GM23338 (cell line): ENCODE data around the gene TFDP1. TPM values are rescaled to one million over a fixed set of nuclear protein-coding genes. Genes with fewer than 3 reads are reported as not detected.

Experiments used
- ATAC-seq: fragments of 200-7000 bp; cut with Tn5 transposase; 3 replicates; pipeline ENCODE4 v1.9.1; 2020
- DNase-seq: peaks from one replicate; pipeline ENCODE4 v3.0.0-alpha.2; 2015; ENCODE audit warnings: low spot score
- H2AFZ ChIP-seq: fragments of 200-600 bp; sonication (generic); 2 replicates; pipeline ENCODE4 v1.8.0; 2016; ENCODE audit warnings: antibody characterized with exemption, mild to moderate bottlenecking, moderate library complexity
- H3F3A ChIP-seq: fragments of 200-600 bp; sonication (generic); replicated peaks from 2 replicates; pipeline ENCODE4 v1.8.0; 2017; ENCODE audit warnings: antibody characterized with exemption, mixed run types, low read depth
- H3K27ac ChIP-seq: fragments of 200-600 bp; sonication (generic); 2 replicates; pipeline ENCODE4 v1.6.1; 2016; ENCODE audit warnings: low read depth
- H3K27me3 ChIP-seq: fragments of 200-600 bp; sonication (generic); 2 replicates; pipeline ENCODE4 v1.8.0; 2016; ENCODE audit warnings: mild to moderate bottlenecking, mixed run types, moderate library complexity; ENCODE audit not compliant: insufficient read depth
- H3K36me3 ChIP-seq: fragments of 200-600 bp; sonication (generic); 2 replicates; pipeline ENCODE4 v1.8.0; 2016; ENCODE audit warnings: mild to moderate bottlenecking; ENCODE audit not compliant: insufficient read depth
- H3K4me1 ChIP-seq: fragments of 200-600 bp; sonication (generic); 2 replicates; pipeline ENCODE4 v1.8.0; 2016; ENCODE audit warnings: mild to moderate bottlenecking, moderate library complexity; ENCODE audit not compliant: insufficient read depth
- H3K4me2 ChIP-seq: fragments of 200-600 bp; sonication (generic); 2 replicates; pipeline ENCODE4 v1.7.1; 2017; ENCODE audit warnings: mixed run types
- H3K4me3 ChIP-seq: fragments of 200-600 bp; sonication (generic); 2 replicates; pipeline ENCODE4 v1.6.1; 2016; ENCODE audit warnings: mixed run types
- H3K79me2 ChIP-seq: fragments of 200-600 bp; sonication (generic); replicated peaks from 2 replicates; pipeline ENCODE4 v1.8.0; 2017; ENCODE audit warnings: mild to moderate bottlenecking; ENCODE audit not compliant: insufficient read depth
- H3K9me2 ChIP-seq: fragments of 200-600 bp; sonication (generic); 2 replicates; pipeline ENCODE4 v1.8.0; 2017; ENCODE audit not compliant: insufficient read depth
- H4K20me1 ChIP-seq: fragments of 200-600 bp; sonication (generic); replicated peaks from 2 replicates; pipeline ENCODE4 v1.8.0; 2017; ENCODE audit warnings: mild to moderate bottlenecking; ENCODE audit not compliant: insufficient read depth
- H3K27ac Mint-ChIP-seq: 2 replicates; pipeline ENCODE4 v1.8.0; 2020; ENCODE audit warnings: inconsistent platforms, mild to moderate bottlenecking, moderate library complexity, mixed read lengths
- H3K27me3 Mint-ChIP-seq: 3 replicates; pipeline ENCODE4 v1.8.0; 2022; ENCODE audit warnings: low read depth, mild to moderate bottlenecking, moderate library complexity, mixed read lengths, inconsistent platforms; ENCODE audit not compliant: insufficient read depth, poor library complexity
- H3K36me3 Mint-ChIP-seq: 3 replicates; pipeline ENCODE4 v1.8.0; 2021; ENCODE audit warnings: low read depth, mild to moderate bottlenecking, inconsistent platforms, moderate library complexity, mixed read lengths
- H3K4me1 Mint-ChIP-seq: 3 replicates; pipeline ENCODE4 v1.8.0; 2020; ENCODE audit warnings: mild to moderate bottlenecking, inconsistent platforms, mixed read lengths
- H3K4me3 Mint-ChIP-seq: 3 replicates; pipeline ENCODE4 v1.8.0; 2021; ENCODE audit warnings: moderate library complexity, mild to moderate bottlenecking, inconsistent platforms, mixed read lengths
- H3K9me3 Mint-ChIP-seq: 3 replicates; pipeline ENCODE4 v1.8.0; 2020; ENCODE audit warnings: moderate library complexity, mild to moderate bottlenecking, inconsistent platforms, mixed read lengths
- EZH2 ChIP-seq: fragments of 200-600 bp; sonication (generic); IDR thresholded peaks from one replicate; pipeline ENCODE4 v1.8.0; 2017; ENCODE audit warnings: antibody characterized with exemption, mild to moderate bottlenecking, low read depth; ENCODE audit not compliant: unreplicated experiment
- REST ChIP-seq: IDR thresholded peaks from one replicate; pipeline ENCODE4 v1.6.1; 2018; ENCODE audit warnings: antibody characterized with exemption; ENCODE audit not compliant: unreplicated experiment
- polyA plus RNA-seq: library from polyadenylated mRNA; unstranded; fragments of >200 nt; fragmentation: Nextera tagmentation; extraction: Ambion mirVana; gene quantifications from 2 replicates; pipeline ENCODE4 v1.2.1, GENCODE V29; 2016
- total RNA-seq: library from RNA; depleted of rRNA; stranded (reverse); fragments of >200 nt; shearing (Covaris generic); gene quantifications from 2 replicates; pipeline ENCODE4 v1.2.3, GENCODE V29; 2014
- TF ChIP-seq, protein P1 (sequence below): fragments of 250-450 bp; sonication (Bioruptor Pico); IDR thresholded peaks from 2 replicates; pipeline ENCODE4 v1.5.0; 2020; ENCODE audit warnings: mild to moderate bottlenecking, moderate library complexity
- TF ChIP-seq, protein P2 (sequence below), 2 experiments: fragments of 200-600 bp in 1 of 2; sonication (generic) in 1 of 2; conservative IDR thresholded peaks; 2 replicates each; pipeline versions ENCODE4 v1.5.1 to v1.6.1; 2016 to 2017; ENCODE audit warnings: antibody characterized with exemption in 2 of 2, low read depth in 2 of 2, mild to moderate bottlenecking in 2 of 2, moderate library complexity in 1 of 2

Gene TFDP1
- total and polyA plus RNA-seq, 2 experiments from 2014 or later: 42.9 to 80.0 TPM

DNA sequence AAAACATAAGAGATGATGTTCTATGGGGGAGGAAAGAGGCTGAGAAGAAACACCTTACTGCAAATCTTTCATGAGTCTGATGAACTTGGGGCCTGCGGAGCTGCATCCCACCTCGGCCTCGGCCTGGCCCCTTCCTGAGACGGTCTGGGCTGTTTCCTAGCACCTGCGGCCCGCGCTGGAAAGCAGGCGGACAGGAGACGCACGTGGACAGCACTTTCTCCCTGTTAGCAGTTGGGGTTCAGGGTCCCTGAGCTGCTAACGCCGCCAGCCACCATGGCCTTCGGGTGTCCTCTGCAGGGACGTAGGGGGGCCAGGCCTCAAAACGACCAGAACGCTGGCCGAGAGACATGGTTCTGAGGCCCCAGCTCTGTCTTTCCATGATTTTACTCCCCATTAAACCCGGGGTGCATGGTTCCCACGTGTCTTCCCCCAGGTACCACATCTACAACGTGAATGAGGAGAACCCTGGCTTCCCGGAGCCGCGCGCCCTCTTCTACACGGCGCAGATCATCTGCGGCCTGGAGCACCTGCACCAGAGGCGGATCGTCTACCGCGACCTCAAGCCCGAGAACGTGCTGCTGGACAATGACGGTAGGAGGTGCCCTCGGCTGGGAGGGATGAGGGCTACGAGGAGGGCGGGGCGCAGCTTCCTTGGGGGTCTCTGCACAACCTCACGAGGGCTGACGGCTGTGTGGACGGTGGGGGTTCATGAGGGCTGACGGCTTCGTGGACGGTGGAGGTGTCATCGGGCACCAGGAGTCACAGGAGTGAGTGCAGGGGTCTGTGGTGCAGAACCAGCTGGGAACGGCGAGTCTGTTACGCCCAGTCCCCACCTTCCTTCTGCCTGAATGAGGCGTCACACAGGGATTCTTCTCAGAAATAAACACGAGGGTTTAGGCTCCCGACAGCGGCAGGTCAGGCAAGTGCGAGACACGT, 86.8 kb downstream of the TFDP1 start (continued):
- TF ChIP-seq, protein P1, sequence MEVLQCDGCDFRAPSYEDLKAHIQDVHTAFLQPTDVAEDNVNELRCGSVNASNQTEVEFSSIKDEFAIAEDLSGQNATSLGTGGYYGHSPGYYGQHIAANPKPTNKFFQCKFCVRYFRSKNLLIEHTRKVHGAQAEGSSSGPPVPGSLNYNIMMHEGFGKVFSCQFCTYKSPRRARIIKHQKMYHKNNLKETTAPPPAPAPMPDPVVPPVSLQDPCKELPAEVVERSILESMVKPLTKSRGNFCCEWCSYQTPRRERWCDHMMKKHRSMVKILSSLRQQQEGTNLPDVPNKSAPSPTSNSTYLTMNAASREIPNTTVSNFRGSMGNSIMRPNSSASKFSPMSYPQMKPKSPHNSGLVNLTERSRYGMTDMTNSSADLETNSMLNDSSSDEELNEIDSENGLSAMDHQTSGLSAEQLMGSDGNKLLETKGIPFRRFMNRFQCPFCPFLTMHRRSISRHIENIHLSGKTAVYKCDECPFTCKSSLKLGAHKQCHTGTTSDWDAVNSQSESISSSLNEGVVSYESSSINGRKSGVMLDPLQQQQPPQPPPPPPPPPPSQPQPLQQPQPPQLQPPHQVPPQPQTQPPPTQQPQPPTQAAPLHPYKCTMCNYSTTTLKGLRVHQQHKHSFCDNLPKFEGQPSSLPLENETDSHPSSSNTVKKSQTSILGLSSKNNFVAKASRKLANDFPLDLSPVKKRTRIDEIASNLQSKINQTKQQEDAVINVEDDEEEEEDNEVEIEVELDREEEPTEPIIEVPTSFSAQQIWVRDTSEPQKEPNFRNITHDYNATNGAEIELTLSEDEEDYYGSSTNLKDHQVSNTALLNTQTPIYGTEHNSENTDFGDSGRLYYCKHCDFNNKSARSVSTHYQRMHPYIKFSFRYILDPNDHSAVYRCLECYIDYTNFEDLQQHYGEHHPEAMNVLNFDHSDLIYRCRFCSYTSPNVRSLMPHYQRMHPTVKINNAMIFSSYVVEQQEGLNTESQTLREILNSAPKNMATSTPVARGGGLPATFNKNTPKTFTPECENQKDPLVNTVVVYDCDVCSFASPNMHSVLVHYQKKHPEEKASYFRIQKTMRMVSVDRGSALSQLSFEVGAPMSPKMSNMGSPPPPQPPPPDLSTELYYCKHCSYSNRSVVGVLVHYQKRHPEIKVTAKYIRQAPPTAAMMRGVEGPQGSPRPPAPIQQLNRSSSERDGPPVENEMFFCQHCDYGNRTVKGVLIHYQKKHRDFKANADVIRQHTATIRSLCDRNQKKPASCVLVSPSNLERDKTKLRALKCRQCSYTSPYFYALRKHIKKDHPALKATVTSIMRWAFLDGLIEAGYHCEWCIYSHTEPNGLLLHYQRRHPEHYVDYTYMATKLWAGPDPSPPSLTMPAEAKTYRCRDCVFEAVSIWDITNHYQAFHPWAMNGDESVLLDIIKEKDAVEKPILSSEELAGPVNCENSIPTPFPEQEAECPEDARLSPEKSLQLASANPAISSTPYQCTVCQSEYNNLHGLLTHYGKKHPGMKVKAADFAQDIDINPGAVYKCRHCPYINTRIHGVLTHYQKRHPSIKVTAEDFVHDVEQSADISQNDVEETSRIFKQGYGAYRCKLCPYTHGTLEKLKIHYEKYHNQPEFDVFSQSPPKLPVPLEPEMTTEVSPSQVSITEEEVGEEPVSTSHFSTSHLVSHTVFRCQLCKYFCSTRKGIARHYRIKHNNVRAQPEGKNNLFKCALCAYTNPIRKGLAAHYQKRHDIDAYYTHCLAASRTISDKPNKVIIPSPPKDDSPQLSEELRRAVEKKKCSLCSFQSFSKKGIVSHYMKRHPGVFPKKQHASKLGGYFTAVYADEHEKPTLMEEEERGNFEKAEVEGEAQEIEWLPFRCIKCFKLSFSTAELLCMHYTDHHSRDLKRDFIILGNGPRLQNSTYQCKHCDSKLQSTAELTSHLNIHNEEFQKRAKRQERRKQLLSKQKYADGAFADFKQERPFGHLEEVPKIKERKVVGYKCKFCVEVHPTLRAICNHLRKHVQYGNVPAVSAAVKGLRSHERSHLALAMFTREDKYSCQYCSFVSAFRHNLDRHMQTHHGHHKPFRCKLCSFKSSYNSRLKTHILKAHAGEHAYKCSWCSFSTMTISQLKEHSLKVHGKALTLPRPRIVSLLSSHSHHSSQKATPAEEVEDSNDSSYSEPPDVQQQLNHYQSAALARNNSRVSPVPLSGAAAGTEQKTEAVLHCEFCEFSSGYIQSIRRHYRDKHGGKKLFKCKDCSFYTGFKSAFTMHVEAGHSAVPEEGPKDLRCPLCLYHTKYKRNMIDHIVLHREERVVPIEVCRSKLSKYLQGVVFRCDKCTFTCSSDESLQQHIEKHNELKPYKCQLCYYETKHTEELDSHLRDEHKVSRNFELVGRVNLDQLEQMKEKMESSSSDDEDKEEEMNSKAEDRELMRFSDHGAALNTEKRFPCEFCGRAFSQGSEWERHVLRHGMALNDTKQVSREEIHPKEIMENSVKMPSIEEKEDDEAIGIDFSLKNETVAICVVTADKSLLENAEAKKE (CRISPR knock-in tag): no peak
- TF ChIP-seq, protein P2, sequence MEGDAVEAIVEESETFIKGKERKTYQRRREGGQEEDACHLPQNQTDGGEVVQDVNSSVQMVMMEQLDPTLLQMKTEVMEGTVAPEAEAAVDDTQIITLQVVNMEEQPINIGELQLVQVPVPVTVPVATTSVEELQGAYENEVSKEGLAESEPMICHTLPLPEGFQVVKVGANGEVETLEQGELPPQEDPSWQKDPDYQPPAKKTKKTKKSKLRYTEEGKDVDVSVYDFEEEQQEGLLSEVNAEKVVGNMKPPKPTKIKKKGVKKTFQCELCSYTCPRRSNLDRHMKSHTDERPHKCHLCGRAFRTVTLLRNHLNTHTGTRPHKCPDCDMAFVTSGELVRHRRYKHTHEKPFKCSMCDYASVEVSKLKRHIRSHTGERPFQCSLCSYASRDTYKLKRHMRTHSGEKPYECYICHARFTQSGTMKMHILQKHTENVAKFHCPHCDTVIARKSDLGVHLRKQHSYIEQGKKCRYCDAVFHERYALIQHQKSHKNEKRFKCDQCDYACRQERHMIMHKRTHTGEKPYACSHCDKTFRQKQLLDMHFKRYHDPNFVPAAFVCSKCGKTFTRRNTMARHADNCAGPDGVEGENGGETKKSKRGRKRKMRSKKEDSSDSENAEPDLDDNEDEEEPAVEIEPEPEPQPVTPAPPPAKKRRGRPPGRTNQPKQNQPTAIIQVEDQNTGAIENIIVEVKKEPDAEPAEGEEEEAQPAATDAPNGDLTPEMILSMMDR (conservative IDR thresholded peaks at IDR 0.05; ENCODE audit: low read depth in 2 of 2): no peak

DNA sequence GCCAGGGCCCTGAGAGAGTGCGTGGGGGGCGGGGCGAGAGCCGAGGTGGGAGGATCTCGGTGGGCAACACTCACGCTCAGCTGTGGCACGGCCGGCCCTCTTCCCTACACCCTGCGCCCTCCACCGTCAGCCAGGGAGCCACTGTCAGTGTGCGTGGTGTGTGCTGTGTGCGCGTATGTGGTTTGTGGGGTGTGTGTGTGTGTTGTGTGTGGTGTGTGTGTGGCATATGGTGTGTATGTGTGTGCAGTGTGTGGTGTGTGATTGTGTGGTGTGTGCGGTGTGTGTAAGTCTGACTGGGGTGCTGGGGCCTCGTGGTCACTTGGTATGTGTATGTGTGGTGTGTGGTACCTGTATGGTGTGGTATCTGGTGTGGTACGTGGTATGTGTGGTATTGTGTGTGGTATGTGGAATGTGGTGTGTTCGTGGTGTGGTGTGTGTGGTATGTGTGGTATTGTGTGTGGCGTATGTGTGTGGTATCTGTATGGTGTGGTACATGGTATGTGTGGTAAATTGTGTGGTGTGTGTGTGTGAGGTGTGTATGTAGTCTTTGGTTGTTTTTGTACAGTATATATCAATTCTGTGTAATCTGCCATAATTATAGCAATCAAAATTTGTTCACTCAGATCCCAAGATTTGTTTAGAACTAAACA, 87.6 kb downstream of the TFDP1 start:
- ATAC-seq: no peak

More for the DNA sequence above, 87.6 kb downstream of the TFDP1 start:
- H3K4me3 Mint-ChIP-seq: no peak overlapping the region
- H3K36me3 ChIP-seq: no peaks in the 10 kb centered on the region
- peaks cover 2% of the 10 kb centered on the region for H3K27me3 Mint-ChIP-seq
- H3K4me3 ChIP-seq: no peak overlapping the region
- H3K4me2 ChIP-seq: no peak overlapping the region
- no peaks in the 10 kb centered on the region for H3F3A ChIP-seq
- H3K27ac ChIP-seq: no peak overlapping the region
- no peak overlapping the region for H2AFZ ChIP-seq
- no peaks in the 10 kb centered on the region for H3K4me1 ChIP-seq
- no peaks in the 10 kb centered on the region for H3K36me3 Mint-ChIP-seq
- no peaks in the 10 kb centered on the region for H4K20me1 ChIP-seq
- H3K9me2 ChIP-seq: no peaks in the 10 kb centered on the region
- H3K4me1 Mint-ChIP-seq: no peaks in the 10 kb centered on the region
- no peak for DNase-seq
- H3K9me3 Mint-ChIP-seq: peaks cover 3% of the 10 kb centered on the region; the same call in 1 of the 3 replicates
- TF ChIP-seq EZH2 (no peak), REST (no peak)
- H3K27me3 ChIP-seq: no peaks in the 10 kb centered on the region
- H3K27ac Mint-ChIP-seq: no peak overlapping the region
- no peaks in the 10 kb centered on the region for H3K79me2 ChIP-seq
